ENCODE data around the gene RPL31. TPM values are rescaled to one million over a fixed set of nuclear protein-coding genes. Genes with fewer than 3 reads are reported as not detected.

The RPL31 gene
- total RNA-seq, 1 experiment from 2014 or later: 1,893 TPM

- Histone ChIP-seq H3K79me1 (ENCODE audit: insufficient read depth, low read depth, low read length, poor library complexity, severe bottlenecking) (no peaks in the 10 kb centered on the region), H2AK5ac (ENCODE audit: insufficient read length, low read length) (no peak overlapping the region), H3K23ac (ENCODE audit: insufficient read length, low read depth, low read length) (no peak overlapping the region), H3K14ac (ENCODE audit: insufficient read depth, low read length) (no peak overlapping the region), H2AFZ (ENCODE audit: low read length) (no peak overlapping the region), H2BK120ac (ENCODE audit: low read depth, low read length, poor library complexity, severe bottlenecking) (no peak overlapping the region), H2BK12ac (ENCODE audit: insufficient read length, low read depth, low read length) (no peak overlapping the region), H4K20me1 (ENCODE audit: control insufficient read depth, insufficient read depth, insufficient read length) (no peaks in the 10 kb centered on the region), H3T11ph (ENCODE audit: low read length) (no peak overlapping the region), H3K9ac (ENCODE audit: extremely low read depth, insufficient read length, low read length) (no peak overlapping the region), H3K79me2 (ENCODE audit: insufficient read depth, low read length) (no peaks in the 10 kb centered on the region), H3K27me3 (ENCODE audit: insufficient read depth, low read length) (no peaks in the 10 kb centered on the region), H3K9me3 (ENCODE audit: control insufficient read depth, low read depth, low read length) (no peaks in the 10 kb centered on the region), H4K91ac (ENCODE audit: insufficient read length, low read depth, low read length) (no peak overlapping the region), H3K4me2 (ENCODE audit: insufficient read depth, insufficient read length, low read length) (no peak overlapping the region), H3K27ac (ENCODE audit: insufficient read length, low read depth, low read length) (no peak overlapping the region), H3K56ac (ENCODE audit: insufficient read length, low read depth, low read length) (no peak overlapping the region), H3K18ac (ENCODE audit: insufficient read length, low read depth, low read length) (no peak overlapping the region), H4K5ac (ENCODE audit: insufficient read length, low read depth, low read length) (no peak overlapping the region), H2BK20ac (ENCODE audit: low read depth, low read length, poor library complexity, severe bottlenecking) (no peak overlapping the region), H3K23me2 (ENCODE audit: insufficient read length, low read depth, low read length, poor library complexity, severe bottlenecking) (no peaks in the 10 kb centered on the region), H3K4ac (ENCODE audit: low read depth, low read length) (no peak overlapping the region), H2BK15ac (ENCODE audit: low read depth, low read length) (no peak overlapping the region), H2BK5ac (ENCODE audit: insufficient read length, low read length) (no peak overlapping the region), H4K8ac (replicated peaks; ENCODE audit: insufficient read length, low read depth, low read length) (no peak overlapping the region), H3K4me1 (ENCODE audit: insufficient read depth, low read length) (no peaks in the 10 kb centered on the region; the same call in 1 of the 2 replicates)
- no peak for TF ChIP-seq CTCF (conservative IDR thresholded peaks at IDR 0.05)
- H3K4me1 Mint-ChIP-seq: peaks cover 2 to 3% of the 10 kb centered on the region in 2 experiments
- H3K27me3 Mint-ChIP-seq (ENCODE audit: low read depth): no peaks in the 10 kb centered on the region
- no peak overlapping the region for H3K4me3 Mint-ChIP-seq
- no peak for DNase-seq
- WGBS (ENCODE audit: extremely low coverage, insufficient read length, low lambda C conversion rate): no CpG with 5 or more reads among the region's 4 CpGs
- H3K27ac Mint-ChIP-seq: peak overlapping the region in 1 of 3 experiments; percentile 31; a peak in 1 of 7 replicates
- H3K36me3 Mint-ChIP-seq (ENCODE audit: insufficient read depth in 1 of 3, low read depth in 3 of 3): peaks cover 14 to 24% (median 19%) of the 10 kb centered on the region in 3 experiments; a peak in 6 of 7 replicates
- no peaks in the 10 kb centered on the region; a peak in 1 of 5 replicates for H3K9me3 Mint-ChIP-seq
Measured at GRCh38 chr2:101041413-101041812, 39.3 kb downstream of the RPL31 start.
